ENCODE results near the gene CEP350. TPM values are rescaled to one million over a fixed set of nuclear protein-coding genes. Genes with fewer than 3 reads are reported as not detected.

The CEP350 gene
- total and polyA plus RNA-seq, 12 donors = 4.1 to 71.4 (median 42.4) TPM

DNA sequence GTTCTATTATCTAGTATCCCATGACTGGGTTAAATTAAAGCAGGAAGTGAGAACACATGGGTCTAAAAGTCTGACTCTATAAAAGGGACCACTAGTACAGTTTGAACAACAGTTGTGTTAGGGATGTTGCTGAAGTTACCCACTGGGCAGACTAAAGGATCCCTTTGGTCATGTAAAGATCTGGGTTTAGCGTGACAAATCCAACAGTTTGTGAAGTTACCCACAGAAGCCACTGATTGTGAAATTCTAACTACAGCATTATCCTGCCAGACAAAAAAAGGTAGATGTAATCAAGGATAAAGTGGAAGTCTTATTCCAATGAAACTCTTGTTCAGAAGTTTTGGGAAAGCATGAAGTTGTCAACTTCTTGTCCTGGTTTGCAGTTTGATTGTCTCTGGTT lies 205.7 kb downstream of the CEP350 start:
- no peaks in the 10 kb centered on the region for H3K27me3 ChIP-seq
- H3K4me3 ChIP-seq = no peak overlapping the region
- WGBS, 4 donors = 81 to 89% (median 86%) methylated on average over 1 of the region's 1 CpG
- peaks cover 13 to 41% of the 10 kb centered on the region in 2 donors for H3K4me1 ChIP-seq (replicated peaks in 1 of 2)
- no peaks in the 10 kb centered on the region for H3K36me3 ChIP-seq (replicated peaks in 1 of 2)
- no peak overlapping the region for H3K27ac ChIP-seq
- H3K9me3 ChIP-seq (replicated peaks in 1 of 3) = no peaks in the 10 kb centered on the region
- TF ChIP-seq, protein P1, sequence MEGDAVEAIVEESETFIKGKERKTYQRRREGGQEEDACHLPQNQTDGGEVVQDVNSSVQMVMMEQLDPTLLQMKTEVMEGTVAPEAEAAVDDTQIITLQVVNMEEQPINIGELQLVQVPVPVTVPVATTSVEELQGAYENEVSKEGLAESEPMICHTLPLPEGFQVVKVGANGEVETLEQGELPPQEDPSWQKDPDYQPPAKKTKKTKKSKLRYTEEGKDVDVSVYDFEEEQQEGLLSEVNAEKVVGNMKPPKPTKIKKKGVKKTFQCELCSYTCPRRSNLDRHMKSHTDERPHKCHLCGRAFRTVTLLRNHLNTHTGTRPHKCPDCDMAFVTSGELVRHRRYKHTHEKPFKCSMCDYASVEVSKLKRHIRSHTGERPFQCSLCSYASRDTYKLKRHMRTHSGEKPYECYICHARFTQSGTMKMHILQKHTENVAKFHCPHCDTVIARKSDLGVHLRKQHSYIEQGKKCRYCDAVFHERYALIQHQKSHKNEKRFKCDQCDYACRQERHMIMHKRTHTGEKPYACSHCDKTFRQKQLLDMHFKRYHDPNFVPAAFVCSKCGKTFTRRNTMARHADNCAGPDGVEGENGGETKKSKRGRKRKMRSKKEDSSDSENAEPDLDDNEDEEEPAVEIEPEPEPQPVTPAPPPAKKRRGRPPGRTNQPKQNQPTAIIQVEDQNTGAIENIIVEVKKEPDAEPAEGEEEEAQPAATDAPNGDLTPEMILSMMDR (IDR thresholded peaks at IDR 0.05) = no peak
- no peak for TF ChIP-seq POLR2A (IDR thresholded peaks at IDR 0.05)
- intact Hi-C loops (cut with DNase I) = no loop called here
- no peak for DNase-seq

- Histone ChIP-seq H3K27me3 (no peaks in the 10 kb centered on the region), H3K9me3 (replicated peaks in 1 of 3) (no peaks in the 10 kb centered on the region), H3K4me1 (replicated peaks in 1 of 2) (peaks cover 13 to 32% of the 10 kb centered on the region in 2 donors), H3K36me3 (replicated peaks in 1 of 2) (no peaks in the 10 kb centered on the region), H3K4me3 (no peak overlapping the region), H3K27ac (no peak overlapping the region)
- 72 to 76% (median 72%) methylated on average over 2 of the region's 2 CpGs for WGBS, 4 donors
- TF ChIP-seq, protein P1 (IDR thresholded peaks at IDR 0.05) = no peak
- no peak for TF ChIP-seq POLR2A (IDR thresholded peaks at IDR 0.05)
- DNase-seq = no peak
- intact Hi-C loops (cut with DNase I) = no loop called here
Measured at GRCh38 chr1:180163041-180163440, 208.4 kb downstream of the CEP350 start.

Other genes with a start within 250 kb of the CEP350 start
- gene FAM163A, start 211.5 kb upstream of the CEP350 start, total RNA-seq = 1 to 10 TPM in 4 of 9 donors, under 1 TPM in 1, not detected in 4; 0.34 to 7.0 (median 1.9) TPM
- gene FAM163A, start 211.5 kb upstream of the CEP350 start, polyA plus RNA-seq = 1 to 10 TPM; 1.2 to 4.2 (median 3.9) TPM
- gene TOR1AIP2, start 77.0 kb upstream of the CEP350 start, total RNA-seq = 100 to 1,000 TPM in 8 of 9 donors, 10 to 100 TPM in 1; 95.1 to 182 (median 138) TPM
- 10 to 100 TPM; 18.9 to 54.9 (median 25.8) TPM for gene TOR1AIP2, start 77.0 kb upstream of the CEP350 start, polyA plus RNA-seq
- gene TOR1AIP1, start 72.5 kb upstream of the CEP350 start, total RNA-seq = 10 to 100 TPM; 28.4 to 99.6 (median 60.7) TPM
- gene TOR1AIP1, start 72.5 kb upstream of the CEP350 start, polyA plus RNA-seq = 10 to 100 TPM; 22.5 to 59.5 (median 26.1) TPM
- 100 to 1,000 TPM in 7 of 9 donors, 10 to 100 TPM in 2; 33.7 to 234 (median 142) TPM for gene QSOX1, start 200.1 kb downstream of the CEP350 start, total RNA-seq
- 100 to 1,000 TPM in 1 of 3 donors, 10 to 100 TPM in 2; 45.0 to 113 (median 57.7) TPM for gene QSOX1, start 200.1 kb downstream of the CEP350 start, polyA plus RNA-seq

Data from adrenal gland (tissue), 12 donors.